ENCODE results near the gene POLR2H.

The POLR2H gene

DNA sequence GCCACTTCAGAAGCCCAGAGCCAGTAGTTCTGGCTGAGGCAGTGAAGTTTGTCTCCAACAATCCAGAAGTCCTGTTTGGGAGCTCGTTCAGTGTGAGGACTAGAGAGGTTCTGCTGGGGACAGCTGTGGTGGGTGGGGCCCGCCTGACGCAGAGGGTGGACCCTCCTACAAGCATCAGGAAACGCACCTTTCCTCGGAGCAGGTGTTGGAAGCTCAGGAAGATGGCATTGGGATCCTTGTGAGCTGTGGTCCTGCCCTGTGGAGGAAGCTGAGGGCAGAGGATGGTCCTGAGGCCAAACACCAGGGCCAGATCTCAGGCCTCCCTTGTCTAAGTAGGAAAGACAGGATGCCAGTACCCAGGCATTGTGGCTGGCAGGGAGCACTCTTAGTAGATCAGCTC lies 11.4 kb downstream of the POLR2H start:
- no peak for DNase-seq

DNA sequence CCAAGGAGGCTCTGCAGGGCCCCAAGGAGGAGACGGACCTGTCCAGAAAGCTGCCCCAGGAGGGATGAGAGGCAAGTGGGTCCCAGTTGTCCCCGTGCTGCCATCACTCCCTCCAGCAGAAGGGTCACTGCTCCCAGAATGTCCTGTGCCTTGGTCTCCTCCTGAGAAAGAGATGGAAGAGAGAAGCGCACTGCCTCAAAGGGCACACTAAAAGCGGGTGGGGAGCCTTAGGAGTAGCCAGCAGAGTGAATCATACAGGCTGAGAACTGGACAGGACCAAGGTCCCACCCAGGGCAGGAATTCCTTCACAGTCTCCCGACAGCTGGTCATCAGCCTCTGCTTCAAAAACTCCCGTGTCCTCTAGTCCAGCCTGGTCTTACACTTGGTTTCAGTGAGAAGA lies 11.9 kb downstream of the POLR2H start:
- no peak for DNase-seq

DNA sequence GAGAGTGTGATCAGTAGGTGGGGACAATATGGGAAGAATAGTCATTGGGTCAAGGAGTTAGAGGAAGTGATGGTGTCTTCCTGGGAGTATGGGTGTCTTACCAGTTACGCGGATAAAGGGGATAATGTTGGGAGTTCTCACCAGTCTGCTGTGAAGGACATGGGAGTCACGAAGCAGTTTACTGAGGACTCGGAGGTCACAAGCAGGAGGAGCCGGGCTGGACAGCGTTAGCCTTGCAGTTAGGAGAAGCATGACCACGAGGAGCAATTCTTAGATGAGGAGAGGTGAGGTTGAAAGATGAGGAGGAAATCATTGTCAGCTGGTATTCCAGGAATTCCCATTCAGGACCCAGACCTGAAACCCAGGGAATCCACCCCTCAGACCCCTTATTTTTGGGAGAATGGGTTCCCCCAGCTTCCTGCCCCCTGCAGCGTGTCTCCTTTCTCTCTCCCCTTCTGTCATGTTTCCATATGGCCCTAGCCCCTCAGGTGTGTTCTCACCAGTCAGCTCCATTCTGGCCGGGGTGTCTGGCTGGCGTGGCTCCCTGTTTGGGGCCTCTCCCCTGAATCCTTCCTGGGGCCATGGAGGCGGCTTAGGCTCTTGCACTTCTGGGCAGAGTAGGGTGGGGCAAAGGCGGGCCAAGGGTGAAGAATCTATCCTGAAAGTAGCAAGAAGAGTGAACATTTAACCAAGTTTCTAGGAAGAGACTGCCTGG lies 14.4 kb downstream of the POLR2H start:
- DNase-seq: no peak

DNA sequence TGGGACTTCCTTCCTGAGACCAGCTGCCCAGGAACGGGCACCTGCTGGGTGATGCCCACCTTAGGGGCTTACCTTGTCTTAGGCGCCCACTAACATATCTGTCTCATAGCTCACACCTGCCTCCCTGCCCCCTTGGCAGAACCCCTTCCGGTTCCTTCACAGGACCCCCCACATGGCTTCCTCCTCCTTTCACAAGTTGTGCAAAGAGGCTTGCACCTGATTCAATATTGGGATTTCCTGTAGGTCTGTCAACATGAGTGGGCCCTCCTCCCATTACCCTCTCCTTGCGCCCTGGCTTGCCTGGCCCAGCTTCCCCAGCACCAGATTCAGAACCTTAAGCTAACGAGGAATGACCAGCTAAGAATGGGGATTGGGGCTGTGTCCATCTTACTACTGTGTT lies 15.9 kb downstream of the POLR2H start:
- no peak for DNase-seq

DNA sequence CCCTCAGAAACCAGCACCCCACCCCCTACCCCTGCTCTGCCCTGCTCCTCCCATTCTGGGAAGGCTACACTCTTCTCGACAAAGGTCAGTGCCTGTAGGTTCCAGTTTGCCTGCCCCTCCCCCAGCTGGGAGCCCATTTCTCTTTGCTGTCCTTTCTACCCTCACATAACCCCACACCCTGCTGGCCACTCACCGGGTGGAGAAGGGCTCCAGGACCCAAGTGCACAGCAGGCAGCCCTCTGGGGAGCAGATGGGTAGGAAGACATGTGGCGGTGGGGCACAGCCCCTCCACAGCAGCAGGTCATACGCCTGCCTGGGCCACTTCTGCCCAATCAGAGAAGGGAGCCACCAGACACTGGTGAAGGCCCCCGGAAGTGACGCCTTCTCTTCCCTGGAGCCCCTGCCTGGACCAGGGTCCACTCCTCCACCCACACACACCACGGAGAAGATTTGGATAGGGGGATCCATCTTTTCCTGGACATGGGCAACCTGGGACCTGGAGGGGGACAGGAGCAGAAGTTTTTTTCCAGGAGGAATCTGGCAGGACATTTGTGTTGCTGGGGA lies 16.5 kb downstream of the POLR2H start, which contains the start of gene THPO:
Gene THPO, minus strand, starts transcription at position 326 of the 564 bp plus-strand sequence. CDS start 1,948 bp downstream, outside the sequence.
- DNase-seq: no peak

DNA sequence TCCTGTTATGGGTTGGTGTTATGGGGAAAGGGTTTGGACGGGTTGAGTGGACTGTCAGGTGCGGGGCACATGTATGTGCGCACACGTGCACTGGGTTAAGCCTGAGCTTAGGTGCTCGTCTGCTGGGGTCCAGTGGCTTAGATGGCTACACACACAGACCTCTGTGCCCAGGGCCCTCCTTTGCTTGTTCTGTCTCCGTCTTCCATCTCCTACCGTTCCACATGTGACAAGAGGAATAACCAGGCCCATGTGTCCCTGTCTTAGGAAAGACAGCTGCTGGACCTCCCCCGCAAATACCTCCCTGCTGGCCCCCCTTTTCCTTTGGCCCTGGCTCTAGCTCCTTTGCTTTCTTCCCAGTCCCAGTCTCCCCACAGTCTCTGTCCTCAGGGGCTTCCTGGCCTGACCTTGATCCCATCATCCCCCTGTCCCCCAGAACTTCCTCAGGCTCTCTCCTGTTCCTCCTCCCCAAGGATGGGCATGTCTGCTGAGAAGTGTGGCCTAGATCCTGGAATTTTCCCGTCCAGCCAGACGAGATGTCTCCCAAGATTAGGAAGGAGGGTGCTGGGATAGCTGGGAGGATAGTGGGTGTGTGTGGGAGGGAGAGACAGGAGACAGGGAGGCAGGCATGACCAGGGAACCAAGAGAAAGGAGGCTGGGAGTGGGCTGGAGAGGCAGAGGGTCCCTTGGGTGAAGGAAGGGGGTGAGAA lies 17.3 kb downstream of the POLR2H start:
- no peak for DNase-seq

DNA sequence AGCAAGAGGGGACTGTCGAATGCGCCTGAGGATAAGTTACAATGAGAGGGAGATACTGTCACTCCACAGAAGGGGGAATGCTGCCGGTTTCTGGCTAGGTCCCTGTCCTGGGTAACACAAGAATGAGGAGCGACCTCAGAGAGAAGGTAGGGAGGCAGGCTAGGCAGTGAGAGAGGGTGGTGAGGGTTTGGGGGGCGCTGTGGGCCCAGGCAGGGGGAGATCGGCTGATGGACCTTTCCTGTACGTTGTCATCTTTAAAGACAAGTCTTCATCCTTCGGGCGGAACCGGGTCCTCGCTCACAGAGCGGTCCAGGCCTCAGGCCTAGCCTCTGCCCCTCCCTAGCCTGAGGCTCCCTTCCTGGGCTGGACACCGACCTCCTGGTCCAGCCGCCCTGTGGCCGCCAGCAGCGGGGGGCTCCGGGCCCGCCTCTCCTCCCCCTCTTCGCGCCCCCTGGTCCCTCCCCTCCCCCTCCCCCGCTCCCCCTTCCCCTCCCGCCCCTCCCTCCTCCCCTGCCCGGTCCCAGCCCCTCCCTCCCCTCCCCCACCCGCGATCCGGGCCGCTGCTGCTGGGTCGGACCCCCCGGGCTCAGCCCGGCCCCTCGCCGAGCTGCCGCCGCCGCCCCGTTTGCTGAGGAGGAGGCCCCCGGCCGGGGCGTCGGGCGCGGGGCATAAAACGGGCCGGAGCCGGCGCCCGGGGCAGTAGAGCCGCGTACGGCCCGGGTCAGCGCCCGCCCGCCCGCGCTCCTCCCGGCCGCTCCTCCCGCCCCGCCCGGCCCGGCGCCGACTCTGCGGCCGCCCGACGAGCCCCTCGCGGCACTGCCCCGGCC lies 18.1 kb downstream of the POLR2H start, which contains the start of gene CHRD:
Gene CHRD, plus strand, starts transcription at position 697 of the 827 bp plus-strand sequence. CDS start 265 bp downstream, outside the sequence.
- no peak for DNase-seq

DNA sequence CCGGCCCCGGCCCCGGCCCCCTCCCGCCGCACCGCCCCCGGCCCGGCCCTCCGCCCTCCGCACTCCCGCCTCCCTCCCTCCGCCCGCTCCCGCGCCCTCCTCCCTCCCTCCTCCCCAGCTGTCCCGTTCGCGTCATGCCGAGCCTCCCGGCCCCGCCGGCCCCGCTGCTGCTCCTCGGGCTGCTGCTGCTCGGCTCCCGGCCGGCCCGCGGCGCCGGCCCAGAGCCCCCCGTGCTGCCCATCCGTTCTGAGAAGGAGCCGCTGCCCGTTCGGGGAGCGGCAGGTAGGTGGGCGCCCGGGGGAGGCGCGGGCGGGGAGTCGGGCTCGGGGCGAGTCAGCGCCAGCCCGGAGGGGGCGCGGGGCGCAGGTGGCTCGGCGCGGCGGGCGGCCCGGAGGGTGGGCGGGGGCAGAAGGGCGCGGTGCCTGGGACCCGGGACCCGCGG lies 18.7 kb downstream of the POLR2H start:
- DNase-seq: no peak

DNA sequence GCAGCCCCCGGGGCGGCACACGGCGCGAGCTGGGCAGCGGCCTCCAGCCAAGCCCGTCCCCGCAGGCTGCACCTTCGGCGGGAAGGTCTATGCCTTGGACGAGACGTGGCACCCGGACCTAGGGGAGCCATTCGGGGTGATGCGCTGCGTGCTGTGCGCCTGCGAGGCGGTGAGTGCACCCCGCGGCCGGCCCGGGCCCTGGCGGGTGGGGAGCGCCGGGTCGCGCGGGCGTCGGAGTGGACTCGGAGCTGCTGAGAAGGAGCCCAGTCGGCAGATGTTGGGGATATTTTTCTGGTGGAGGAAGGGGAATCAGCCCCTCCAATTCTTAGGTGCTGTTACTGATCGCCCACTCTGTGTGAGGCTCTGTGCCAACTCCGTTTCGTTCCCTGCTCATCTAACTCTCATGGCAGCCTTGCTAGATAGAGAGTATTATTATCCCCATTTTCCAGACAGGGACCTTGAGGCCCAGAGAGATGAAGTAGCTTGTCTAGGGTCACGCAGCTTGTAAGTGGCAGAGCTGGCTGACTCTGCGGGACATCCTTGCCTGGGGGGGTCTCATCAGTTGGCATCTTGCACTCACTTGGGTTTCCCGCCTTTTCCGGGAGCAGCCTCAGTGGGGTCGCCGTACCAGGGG lies 19.2 kb downstream of the POLR2H start:
- no peak for DNase-seq

DNA sequence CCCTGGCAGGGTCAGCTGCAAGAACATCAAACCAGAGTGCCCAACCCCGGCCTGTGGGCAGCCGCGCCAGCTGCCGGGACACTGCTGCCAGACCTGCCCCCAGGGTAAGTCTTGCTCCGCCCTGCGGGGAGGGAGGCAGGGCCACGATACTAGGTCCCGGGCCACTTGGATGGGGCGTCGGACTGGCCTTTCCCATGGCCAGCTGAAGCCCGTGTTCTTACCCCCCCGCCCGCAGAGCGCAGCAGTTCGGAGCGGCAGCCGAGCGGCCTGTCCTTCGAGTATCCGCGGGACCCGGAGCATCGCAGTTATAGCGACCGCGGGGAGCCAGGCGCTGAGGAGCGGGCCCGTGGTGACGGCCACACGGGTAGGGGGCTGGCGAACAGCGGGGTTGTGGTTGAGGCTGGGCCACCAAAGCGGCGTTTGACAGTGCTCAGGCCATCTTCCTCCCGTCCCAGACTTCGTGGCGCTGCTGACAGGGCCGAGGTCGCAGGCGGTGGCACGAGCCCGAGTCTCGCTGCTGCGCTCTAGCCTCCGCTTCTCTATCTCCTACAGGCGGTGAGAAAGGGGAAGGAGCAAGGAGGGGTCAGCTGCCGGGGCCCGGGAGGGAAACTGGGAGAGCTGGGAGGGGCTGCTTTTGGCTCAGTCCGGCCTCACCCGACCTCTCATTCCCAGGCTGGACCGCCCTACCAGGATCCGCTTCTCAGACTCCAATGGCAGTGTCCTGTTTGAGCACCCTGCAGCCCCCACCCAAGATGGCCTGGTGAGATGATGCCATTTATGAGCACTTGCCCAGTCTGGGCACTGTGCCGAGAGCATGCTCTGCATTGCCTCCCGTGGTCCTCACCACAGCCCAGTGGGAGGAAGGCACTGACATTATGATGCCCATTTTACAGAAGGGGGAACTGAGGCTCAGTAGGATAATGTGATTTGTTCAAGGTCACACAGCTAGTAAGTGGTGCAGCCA lies 20.0 kb downstream of the POLR2H start:
- DNase-seq: no peak

DNA sequence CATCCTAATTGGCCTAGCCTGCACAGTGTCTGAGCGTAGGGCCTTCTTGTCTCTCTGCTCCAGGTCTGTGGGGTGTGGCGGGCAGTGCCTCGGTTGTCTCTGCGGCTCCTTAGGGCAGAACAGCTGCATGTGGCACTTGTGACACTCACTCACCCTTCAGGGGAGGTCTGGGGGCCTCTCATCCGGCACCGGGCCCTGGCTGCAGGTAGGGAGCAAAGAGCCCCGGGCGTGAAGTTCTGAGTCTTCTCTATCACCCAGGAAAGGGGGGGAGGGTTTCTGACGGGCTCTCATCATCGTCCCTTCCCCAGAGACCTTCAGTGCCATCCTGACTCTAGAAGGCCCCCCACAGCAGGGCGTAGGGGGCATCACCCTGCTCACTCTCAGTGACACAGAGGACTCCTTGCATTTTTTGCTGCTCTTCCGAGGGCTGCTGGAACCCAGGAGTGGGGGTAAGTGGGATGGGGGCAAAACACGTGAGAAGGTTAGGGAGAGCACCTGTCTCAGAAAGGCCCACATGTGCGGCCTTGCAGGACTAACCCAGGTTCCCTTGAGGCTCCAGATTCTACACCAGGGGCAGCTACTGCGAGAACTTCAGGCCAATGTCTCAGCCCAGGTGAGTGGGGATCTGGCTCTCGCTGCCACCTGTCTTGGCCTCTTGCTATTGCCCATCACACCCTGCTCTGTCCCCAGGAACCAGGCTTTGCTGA lies 21.0 kb downstream of the POLR2H start:
- DNase-seq: no peak

DNA sequence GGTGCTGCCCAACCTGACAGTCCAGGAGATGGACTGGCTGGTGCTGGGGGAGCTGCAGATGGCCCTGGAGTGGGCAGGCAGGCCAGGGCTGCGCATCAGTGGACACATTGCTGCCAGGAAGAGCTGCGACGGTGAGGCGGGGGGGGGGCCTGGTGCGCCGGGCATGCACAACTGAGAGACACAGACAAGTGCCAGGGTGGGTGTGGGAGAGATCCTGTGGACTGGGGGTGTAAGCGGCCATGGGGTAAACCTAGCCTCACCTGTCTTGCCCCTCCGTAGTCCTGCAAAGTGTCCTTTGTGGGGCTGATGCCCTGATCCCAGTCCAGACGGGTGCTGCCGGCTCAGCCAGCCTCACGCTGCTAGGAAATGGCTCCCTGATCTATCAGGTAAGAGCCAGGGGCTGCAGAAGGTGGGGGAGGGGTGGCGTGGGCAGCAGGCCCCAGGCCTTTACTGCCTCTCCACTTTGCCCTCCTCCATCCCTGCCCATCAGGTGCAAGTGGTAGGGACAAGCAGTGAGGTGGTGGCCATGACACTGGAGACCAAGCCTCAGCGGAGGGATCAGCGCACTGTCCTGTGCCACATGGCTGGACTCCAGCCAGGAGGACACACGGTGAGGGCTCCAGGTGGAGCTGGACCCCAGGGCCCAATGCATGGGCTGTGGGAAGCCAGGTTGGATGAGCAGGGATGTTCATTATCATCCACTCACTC lies 21.7 kb downstream of the POLR2H start:
- DNase-seq: no peak

DNA sequence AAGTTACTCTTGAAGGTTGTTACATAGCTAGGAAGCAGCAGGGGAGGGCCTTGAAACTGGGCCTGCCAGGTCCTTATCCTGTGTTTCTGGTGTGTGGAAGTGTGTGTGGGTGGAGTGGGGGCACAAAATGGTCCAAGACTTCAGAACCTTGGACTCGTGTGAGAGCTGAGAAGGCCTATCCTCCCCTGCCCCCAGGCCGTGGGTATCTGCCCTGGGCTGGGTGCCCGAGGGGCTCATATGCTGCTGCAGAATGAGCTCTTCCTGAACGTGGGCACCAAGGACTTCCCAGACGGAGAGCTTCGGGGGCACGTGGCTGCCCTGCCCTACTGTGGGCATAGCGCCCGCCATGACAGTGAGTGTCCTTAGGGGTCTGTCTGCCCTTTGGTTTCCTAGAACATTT lies 22.8 kb downstream of the POLR2H start:
- no peak for DNase-seq

DNA sequence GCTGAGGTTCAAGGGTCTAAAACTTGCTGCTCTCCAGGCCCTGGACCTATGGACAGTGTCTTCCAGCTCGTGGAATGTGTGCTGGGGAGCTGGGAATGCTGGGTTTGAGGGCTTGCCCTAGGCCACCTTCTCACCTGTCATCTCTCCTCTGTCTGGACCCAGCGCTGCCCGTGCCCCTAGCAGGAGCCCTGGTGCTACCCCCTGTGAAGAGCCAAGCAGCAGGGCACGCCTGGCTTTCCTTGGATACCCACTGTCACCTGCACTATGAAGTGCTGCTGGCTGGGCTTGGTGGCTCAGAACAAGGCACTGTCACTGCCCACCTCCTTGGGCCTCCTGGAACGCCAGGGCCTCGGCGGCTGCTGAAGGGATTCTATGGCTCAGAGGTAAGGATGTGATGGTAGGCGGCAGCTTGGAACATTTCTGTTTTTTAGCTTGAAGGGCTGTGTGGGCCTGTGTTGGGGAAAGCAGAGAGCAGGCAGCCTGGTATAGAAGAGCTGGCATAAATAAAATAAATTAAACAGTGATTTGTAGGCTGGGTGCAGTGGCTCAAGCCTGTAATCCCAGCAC lies 23.4 kb downstream of the POLR2H start:
- no peak for DNase-seq

DNA sequence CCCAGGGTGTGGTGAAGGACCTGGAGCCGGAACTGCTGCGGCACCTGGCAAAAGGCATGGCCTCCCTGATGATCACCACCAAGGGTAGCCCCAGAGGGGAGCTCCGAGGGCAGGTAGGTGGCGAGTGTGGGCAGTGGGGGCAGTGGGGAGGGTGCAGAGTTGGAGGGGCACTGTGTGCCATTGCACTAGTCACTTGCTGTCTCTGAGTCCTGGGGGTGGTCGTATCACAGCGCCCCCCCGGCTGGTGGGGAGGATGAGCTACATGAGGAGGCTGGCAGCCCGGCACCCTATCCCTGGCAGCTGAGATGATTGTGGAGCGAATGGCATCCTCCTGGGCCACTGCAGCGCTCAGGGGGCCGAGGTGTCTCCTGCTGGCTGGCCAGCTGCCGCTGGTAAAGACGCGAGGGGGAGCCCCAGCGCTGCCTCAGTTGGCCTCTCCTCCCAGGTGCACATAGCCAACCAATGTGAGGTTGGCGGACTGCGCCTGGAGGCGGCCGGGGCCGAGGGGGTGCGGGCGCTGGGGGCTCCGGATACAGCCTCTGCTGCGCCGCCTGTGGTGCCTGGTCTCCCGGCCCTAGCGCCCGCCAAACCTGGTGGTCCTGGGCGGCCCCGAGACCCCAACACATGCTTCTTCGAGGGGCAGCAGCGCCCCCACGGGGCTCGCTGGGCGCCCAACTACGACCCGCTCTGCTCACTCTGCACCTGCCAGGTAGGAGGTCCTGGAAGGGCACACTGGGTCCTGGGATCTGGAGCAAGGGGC lies 24.7 kb downstream of the POLR2H start:
- DNase-seq: no peak

DNA sequence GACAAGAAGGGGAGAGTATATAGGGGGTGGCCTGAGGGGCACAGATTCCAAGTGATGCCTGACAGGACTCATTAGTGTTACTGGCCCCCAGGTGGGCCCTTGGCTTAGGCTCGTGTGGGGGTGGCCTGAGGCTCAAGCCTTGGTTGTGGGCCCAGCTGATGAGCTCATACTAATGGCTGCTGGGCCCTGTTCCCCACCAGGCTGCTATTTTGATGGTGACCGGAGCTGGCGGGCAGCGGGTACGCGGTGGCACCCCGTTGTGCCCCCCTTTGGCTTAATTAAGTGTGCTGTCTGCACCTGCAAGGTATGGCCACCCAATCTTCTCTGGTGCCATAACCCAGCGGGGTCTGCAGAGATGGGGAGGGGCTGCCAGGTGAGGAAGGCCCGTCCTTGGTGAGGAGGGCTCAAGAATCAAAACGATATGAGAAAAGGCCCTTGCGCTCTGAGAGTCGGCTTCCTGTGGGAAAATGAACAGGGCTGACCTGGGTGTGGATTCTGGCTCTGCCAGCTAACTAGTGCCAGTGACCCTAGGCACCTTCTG lies 25.7 kb downstream of the POLR2H start:
- no peak for DNase-seq

DNA sequence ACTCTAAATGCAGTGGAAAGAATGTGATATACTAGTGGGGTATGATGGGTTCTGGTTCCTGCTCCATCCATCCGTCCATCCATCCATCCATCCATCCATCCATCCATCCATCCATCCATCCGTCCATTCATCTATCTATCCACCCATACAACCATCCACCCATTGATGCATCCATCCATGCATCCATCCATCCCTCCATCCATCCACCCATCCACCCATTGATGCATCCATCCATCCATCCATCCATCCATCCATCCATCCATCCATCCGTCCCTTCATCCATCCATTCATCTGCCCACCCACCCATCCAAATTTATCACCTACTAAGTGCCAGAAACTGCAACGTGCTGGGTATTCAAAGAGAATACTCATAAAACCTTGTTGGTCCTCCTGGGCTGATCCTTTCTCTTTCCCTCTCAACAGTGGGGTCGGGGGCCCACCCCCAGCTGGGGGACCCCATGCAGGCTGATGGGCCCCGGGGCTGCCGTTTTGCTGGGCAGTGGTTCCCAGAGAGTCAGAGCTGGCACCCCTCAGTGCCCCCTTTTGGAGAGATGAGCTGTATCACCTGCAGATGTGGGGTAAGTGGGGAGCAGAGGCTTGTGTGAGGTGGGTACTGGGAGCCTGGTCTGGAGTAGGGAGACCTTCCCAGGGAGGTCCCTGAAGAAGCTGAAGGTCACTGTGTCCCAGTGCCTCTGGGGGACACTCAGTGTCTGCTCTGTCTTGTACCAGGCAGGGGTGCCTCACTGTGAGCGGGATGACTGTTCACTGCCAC lies 26.8 kb downstream of the POLR2H start:
- no peak for DNase-seq

DNA sequence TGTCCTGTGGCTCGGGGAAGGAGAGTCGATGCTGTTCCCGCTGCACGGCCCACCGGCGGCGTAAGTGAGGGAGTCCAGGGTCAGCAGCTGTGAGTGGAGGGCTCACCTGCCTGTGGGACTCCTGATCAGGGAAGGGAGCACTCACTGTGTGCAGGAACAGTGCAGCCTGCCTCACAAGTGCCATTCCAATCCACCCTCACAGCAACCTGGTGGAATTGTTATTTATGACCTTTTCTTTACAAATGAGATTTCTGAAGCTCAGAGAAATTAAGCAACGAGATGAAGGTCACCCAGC lies 27.4 kb downstream of the POLR2H start:
- DNase-seq: no peak
